Measurements from ENCODE around the gene P4HA3. TPM values are rescaled to one million over a fixed set of nuclear protein-coding genes. Genes with fewer than 3 reads are reported as not detected.

P4HA3 gene
- total RNA-seq, result 11.8 and 29.1 TPM in 2 replicates

GRCh38 chr11:74311352-74311926, at the start of gene P4HA3:
Gene P4HA3 (minus strand): TSS chr11:74311640. CDS start chr11:74311611, 29 bp downstream.

Small RNA genes lying within 50 kb of the gene (small RNA-seq; reads per million reads assigned to genes)
- gene RF00409, result not detected

Other genes with a start within 250 kb of the P4HA3 start
- 25.4 and 27.9 TPM in 2 replicates for gene C2CD3, start 140.6 kb downstream of the P4HA3 start, total RNA-seq
- gene PPME1, start 140.4 kb downstream of the P4HA3 start, total RNA-seq, result 19.0 and 28.2 TPM in 2 replicates
- 24.1 and 33.6 TPM in 2 replicates for gene PGM2L1, start 86.8 kb upstream of the P4HA3 start, total RNA-seq
- 0.53 and 0.72 TPM in 2 replicates for gene KCNE3, start 155.9 kb upstream of the P4HA3 start, total RNA-seq
- 2.0 and 3.1 TPM in 2 replicates for gene LIPT2, start 182.1 kb upstream of the P4HA3 start, total RNA-seq